ENCODE results near the gene TBC1D9B. TPM values are rescaled to one million over a fixed set of nuclear protein-coding genes. Genes with fewer than 3 reads are reported as not detected.

TBC1D9B gene
- total and polyA plus RNA-seq, 4 experiments from 2014 or later = 9.3 to 85.0 (median 61.1) TPM

DNA sequence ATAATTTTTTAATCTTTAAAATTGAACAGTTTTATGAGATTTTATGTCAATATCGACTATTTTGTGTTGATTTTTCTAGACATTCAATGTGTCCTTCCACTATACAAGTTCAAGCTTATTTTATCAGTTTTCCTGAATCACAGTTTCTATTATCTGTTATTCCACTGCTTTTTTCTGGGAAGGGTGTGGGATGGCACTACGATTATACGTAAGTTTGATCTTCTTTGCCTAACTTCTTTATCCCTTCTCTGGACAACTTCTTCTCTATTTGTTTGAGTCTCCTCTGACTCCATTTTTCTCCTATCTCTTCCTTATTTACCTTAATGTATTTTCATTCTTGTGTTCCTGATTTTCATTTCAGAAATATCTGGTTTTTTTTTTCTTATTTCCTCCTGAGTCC lies 24.5 kb downstream of the TBC1D9B start:
- H3K9me3 Mint-ChIP-seq = peaks cover 0 to 23% (median 16%) of the 10 kb centered on the region in 8 donors
- no peak overlapping the region for H3K4me3 Mint-ChIP-seq
- H3K27ac Mint-ChIP-seq = no peak overlapping the region
- intact Hi-C loops (cut with micrococcal nuclease) = no loop called here
- H3K4me1 Mint-ChIP-seq = no peaks in the 10 kb centered on the region
- H3K27me3 ChIP-seq (ENCODE audit: insufficient read depth, low read length) = no peaks in the 10 kb centered on the region
- no peak for DNase-seq
- ChIA-PET CTCF (ENCODE audit: partially characterized antibody) (no interaction called here), POLR2A (ENCODE audit: partially characterized antibody) (interaction anchor here (0.6 kb wide), 1 partner anchor 25 kb away, joined by 3 read pairs; the partner anchor contains the start of gene MRNIP)
- no peak overlapping the region for H3K4me3 ChIP-seq (ENCODE audit: low read length in 2 of 2)
- H3K36me3 Mint-ChIP-seq = peaks cover 52 to 56% of the 10 kb centered on the region in 2 donors
- no peak overlapping the region for H3K27ac ChIP-seq (ENCODE audit: low read depth, low read length)
- peaks cover 0 to 3% of the 10 kb centered on the region in 2 donors for H3K9me3 ChIP-seq (ENCODE audit: control insufficient read depth in 1 of 2, low read length in 2 of 2)
- H3K36me3 ChIP-seq (ENCODE audit: insufficient read depth, low read length) = peaks cover 29% of the 10 kb centered on the region
- no peaks in the 10 kb centered on the region for H3K4me1 ChIP-seq (ENCODE audit: insufficient read depth, low read length)
- H3K27me3 Mint-ChIP-seq = no peaks in the 10 kb centered on the region

DNA sequence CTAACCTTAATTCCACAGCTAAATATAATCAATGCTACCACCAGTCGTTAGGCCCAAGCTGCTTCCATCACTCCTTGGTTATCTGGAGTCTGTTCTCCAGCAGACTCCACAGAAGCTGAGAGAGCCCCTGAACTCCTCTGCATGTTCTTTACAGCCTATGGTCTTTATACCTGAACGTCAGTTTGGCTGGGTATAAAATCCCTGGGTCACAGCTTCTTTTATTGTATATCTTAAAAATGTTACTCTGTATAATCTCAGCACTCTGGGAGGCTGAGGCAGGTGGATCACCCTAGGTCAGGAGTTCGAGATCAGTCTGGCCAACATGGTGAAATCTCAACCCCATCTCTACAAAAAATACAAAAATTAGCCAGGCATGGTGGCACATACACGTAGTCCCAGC lies 25.4 kb downstream of the TBC1D9B start:
- Histone ChIP-seq H3K4me3 (ENCODE audit: low read length in 2 of 2) (no peak overlapping the region), H3K27ac (ENCODE audit: low read depth, low read length) (no peak overlapping the region), H3K27me3 (ENCODE audit: insufficient read depth, low read length) (no peaks in the 10 kb centered on the region), H3K9me3 (ENCODE audit: control insufficient read depth in 1 of 2, low read length in 2 of 2) (peaks cover 0 to 3% of the 10 kb centered on the region in 2 donors), H3K36me3 (ENCODE audit: insufficient read depth, low read length) (peaks cover 21% of the 10 kb centered on the region), H3K4me1 (ENCODE audit: insufficient read depth, low read length) (no peaks in the 10 kb centered on the region)
- POLR2A ChIA-PET (ENCODE audit: partially characterized antibody) = interaction anchor here (0.5 kb wide), 1 partner anchor 67 kb away, joined by 5 read pairs; no protein-coding TSS in a partner anchor
- Mint-ChIP-seq H3K4me3 (no peak overlapping the region), H3K4me1 (peaks cover 0 to 3% (median under 1%) of the 10 kb centered on the region in 4 donors), H3K36me3 (peaks cover 48 to 56% of the 10 kb centered on the region in 2 donors), H3K27me3 (no peaks in the 10 kb centered on the region), H3K9me3 (peaks cover 0 to 23% (median 16%) of the 10 kb centered on the region in 8 donors), H3K27ac (no peak overlapping the region)
- CTCF ChIA-PET (ENCODE audit: partially characterized antibody) = interaction anchor here (0.7 to 1.4 kb wide), 2 partner anchors 11 to 26 kb away, joined by 3 to 4 read pairs; partner anchors contain the start of gene TBC1D9B
- peak in 1 of 5 donors; percentile 22 for DNase-seq
- intact Hi-C loops (cut with micrococcal nuclease) = no loop called here

DNA sequence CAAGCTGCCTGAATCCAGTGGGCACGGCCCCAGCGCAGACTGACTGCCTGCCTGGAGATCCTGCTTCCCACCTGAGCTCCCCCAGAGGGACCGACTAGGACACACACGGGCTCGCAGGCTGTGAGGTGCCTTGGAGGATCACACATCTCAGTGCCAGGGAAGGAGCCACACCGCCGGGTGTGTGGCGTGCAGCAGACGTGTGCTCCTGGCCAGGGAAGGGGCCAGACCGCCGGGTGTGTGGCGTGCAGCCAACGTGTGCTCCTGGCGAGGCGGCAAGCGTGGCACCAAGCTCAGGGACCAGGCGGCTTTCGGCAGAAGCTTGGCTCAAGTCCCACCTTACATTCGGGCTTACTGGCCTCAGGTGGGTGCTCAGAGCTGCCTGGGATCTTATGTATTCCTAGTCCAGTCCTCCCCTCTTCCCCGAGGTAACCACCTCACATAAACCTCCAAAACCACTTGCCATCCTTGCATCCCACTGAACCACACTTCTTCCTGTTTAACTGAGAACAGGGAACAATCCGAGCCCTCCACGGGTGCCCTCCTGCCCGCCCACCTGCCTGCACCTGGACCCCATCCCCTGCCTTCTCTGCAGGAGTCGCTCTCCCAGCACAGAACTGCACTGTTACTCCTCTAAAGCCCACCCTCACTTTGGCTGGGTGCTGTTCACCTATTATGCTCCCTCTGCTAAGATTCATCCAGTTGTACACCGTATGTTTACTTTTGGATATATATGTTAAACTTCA lies 26.7 kb downstream of the TBC1D9B start:
- Mint-ChIP-seq H3K9me3 (peaks cover 0 to 23% (median 16%) of the 10 kb centered on the region in 8 donors), H3K36me3 (peaks cover 41 to 48% of the 10 kb centered on the region in 2 donors), H3K27ac (peak overlapping the region in 3 of 7 donors; percentile 42 to 54 (median 51)), H3K4me1 (peaks cover 0 to 3% (median under 1%) of the 10 kb centered on the region in 4 donors), H3K27me3 (no peaks in the 10 kb centered on the region), H3K4me3 (no peak overlapping the region)
- H3K27ac ChIP-seq (ENCODE audit: low read depth, low read length) = no peak overlapping the region
- POLR2A ChIA-PET (ENCODE audit: partially characterized antibody) = no interaction called here
- H3K9me3 ChIP-seq (ENCODE audit: control insufficient read depth in 1 of 2, low read length in 2 of 2) = peaks cover 0 to 3% of the 10 kb centered on the region in 2 donors
- peak in 1 of 5 donors; percentile 24 for DNase-seq
- H3K27me3 ChIP-seq (ENCODE audit: insufficient read depth, low read length) = no peaks in the 10 kb centered on the region
- H3K4me3 ChIP-seq (ENCODE audit: low read length in 2 of 2) = no peak overlapping the region
- intact Hi-C loops (cut with micrococcal nuclease) = no loop called here
- CTCF ChIA-PET (ENCODE audit: partially characterized antibody) = interaction anchor here (1.4 kb wide), 1 partner anchor 27 kb away, joined by 4 read pairs; the partner anchor contains the start of gene TBC1D9B
- H3K36me3 ChIP-seq (ENCODE audit: insufficient read depth, low read length) = peaks cover 23% of the 10 kb centered on the region
- no peaks in the 10 kb centered on the region for H3K4me1 ChIP-seq (ENCODE audit: insufficient read depth, low read length)

DNA sequence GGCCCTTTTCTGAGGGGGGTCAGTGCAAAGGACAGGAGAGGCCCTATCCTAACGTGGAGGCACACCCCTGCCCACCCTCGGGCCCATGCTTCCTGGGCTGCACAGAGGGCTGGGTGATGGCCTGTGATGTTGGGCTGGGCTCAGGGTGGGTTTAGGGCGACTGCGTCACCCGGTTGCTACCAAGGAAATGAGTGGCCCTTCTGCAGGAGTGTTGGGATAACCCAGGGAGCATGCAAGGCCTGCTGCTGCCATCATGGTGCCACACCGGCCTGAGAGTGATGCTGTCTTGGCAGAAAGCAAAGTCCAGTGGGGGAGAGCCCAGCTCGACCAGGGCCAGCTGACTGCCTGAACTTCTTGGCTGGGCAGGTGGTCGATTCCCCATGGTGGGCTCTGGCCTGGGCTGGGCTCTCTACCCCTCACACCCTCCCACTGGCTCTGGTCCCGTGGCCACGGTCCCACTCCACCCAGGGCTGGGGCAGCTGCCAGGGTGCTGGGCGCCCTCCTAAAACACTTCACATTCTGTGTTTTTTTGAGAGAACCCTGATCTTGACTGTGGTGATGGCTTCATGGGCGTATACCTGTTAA lies 27.5 kb downstream of the TBC1D9B start:
- Mint-ChIP-seq H3K27ac (no peak overlapping the region), H3K9me3 (peaks cover 0 to 23% (median 16%) of the 10 kb centered on the region in 8 donors), H3K27me3 (no peaks in the 10 kb centered on the region), H3K4me1 (peaks cover 0 to 3% (median under 1%) of the 10 kb centered on the region in 4 donors), H3K4me3 (no peak overlapping the region), H3K36me3 (peaks cover 38 to 48% of the 10 kb centered on the region in 2 donors)
- CTCF ChIA-PET (ENCODE audit: partially characterized antibody) = no interaction called here
- Histone ChIP-seq H3K4me1 (ENCODE audit: insufficient read depth, low read length) (no peaks in the 10 kb centered on the region), H3K36me3 (ENCODE audit: insufficient read depth, low read length) (peaks cover 18% of the 10 kb centered on the region), H3K27ac (ENCODE audit: low read depth, low read length) (no peak overlapping the region), H3K9me3 (ENCODE audit: control insufficient read depth in 1 of 2, low read length in 2 of 2) (peaks cover 0 to 3% of the 10 kb centered on the region in 2 donors), H3K27me3 (ENCODE audit: insufficient read depth, low read length) (no peaks in the 10 kb centered on the region), H3K4me3 (ENCODE audit: low read length in 2 of 2) (no peak overlapping the region)
- peak in 1 of 5 donors; percentile 9 for DNase-seq
- intact Hi-C loops (cut with micrococcal nuclease) = no loop called here
- POLR2A ChIA-PET (ENCODE audit: partially characterized antibody) = no interaction called here

DNA sequence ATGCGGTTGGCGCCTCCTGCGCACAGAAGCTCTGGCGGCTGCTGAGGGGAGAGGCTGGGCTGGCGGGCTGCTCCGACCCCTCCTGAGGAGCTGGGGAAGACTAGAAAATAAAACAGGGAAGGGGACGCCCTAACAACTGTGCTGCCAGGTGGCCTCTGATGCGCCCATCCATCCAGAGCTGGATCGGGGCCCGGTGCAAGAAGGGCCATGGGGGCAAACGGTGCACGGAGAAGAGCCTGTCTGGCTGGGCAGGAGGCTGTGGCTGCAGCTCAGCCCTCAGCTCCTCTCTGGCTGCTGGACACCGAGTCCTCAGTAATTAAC lies 28.0 kb downstream of the TBC1D9B start:
- intact Hi-C loops (cut with micrococcal nuclease) = no loop called here
- Mint-ChIP-seq H3K36me3 (peaks cover 33 to 47% of the 10 kb centered on the region in 2 donors), H3K4me1 (peaks cover 0 to 3% (median under 1%) of the 10 kb centered on the region in 4 donors), H3K27me3 (no peaks in the 10 kb centered on the region), H3K9me3 (peaks cover 0 to 18% (median 14%) of the 10 kb centered on the region in 8 donors), H3K4me3 (no peak overlapping the region), H3K27ac (no peak overlapping the region)
- Histone ChIP-seq H3K4me3 (ENCODE audit: low read length in 2 of 2) (no peak overlapping the region), H3K27me3 (ENCODE audit: insufficient read depth, low read length) (no peaks in the 10 kb centered on the region), H3K36me3 (ENCODE audit: insufficient read depth, low read length) (peaks cover 14% of the 10 kb centered on the region), H3K27ac (ENCODE audit: low read depth, low read length) (no peak overlapping the region), H3K9me3 (ENCODE audit: control insufficient read depth in 1 of 2, low read length in 2 of 2) (peaks cover 0 to 3% of the 10 kb centered on the region in 2 donors), H3K4me1 (ENCODE audit: insufficient read depth, low read length) (no peaks in the 10 kb centered on the region)
- ChIA-PET CTCF (ENCODE audit: partially characterized antibody) (no interaction called here), POLR2A (ENCODE audit: partially characterized antibody) (no interaction called here)
- DNase-seq = peak in 1 of 5 donors; percentile 14

DNA sequence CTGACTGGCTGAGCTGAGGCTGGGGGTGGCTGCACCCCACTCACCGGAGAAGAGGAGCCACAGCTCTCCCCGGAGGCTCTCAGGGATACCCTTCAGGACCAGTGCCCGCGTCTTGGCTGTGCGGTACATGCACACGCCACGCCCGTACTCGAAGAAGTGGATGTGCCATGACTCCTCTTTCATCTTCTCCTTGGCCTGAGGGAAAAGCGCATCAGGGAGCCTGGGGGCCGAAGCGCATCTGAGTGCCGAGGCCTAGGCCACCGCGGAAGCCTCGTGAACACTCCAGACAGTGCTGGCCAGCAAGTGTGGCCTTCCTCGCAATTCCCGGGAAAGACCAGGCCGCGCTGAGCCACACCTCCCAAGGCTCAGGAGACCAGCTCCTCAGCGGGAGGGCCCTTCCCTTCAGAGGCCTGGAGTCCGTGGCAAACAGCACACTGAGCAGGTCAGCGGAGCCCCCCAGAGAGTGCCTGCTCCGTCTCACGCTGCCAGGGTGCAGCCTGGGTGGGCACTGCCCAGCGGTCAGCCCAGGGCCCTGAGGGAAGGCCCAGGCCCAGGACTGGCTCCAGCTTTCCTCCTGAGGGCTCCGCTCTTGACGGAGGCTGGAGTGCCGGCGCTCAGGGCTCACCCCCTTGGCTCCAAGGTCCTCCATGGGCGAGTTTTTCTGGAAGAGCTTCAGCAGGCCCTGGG lies 28.6 kb downstream of the TBC1D9B start:
- Histone ChIP-seq H3K9me3 (ENCODE audit: control insufficient read depth in 1 of 2, low read length in 2 of 2) (peaks cover 0 to 3% of the 10 kb centered on the region in 2 donors), H3K4me3 (ENCODE audit: low read length in 2 of 2) (no peak overlapping the region), H3K36me3 (ENCODE audit: insufficient read depth, low read length) (peaks cover 9% of the 10 kb centered on the region), H3K4me1 (ENCODE audit: insufficient read depth, low read length) (no peaks in the 10 kb centered on the region), H3K27me3 (ENCODE audit: insufficient read depth, low read length) (no peaks in the 10 kb centered on the region), H3K27ac (ENCODE audit: low read depth, low read length) (no peak overlapping the region)
- peaks cover 28 to 44% of the 10 kb centered on the region in 2 donors for H3K36me3 Mint-ChIP-seq
- DNase-seq = peak in 1 of 5 donors; percentile 16
- ChIA-PET POLR2A (ENCODE audit: partially characterized antibody) (no interaction called here), CTCF (ENCODE audit: partially characterized antibody) (no interaction called here)
- no peak overlapping the region for H3K27ac Mint-ChIP-seq
- no peaks in the 10 kb centered on the region for H3K27me3 Mint-ChIP-seq
- intact Hi-C loops (cut with micrococcal nuclease) = no loop called here
- H3K4me1 Mint-ChIP-seq = peaks cover 0 to 3% (median under 1%) of the 10 kb centered on the region in 4 donors
- peaks cover 0 to 15% (median 10%) of the 10 kb centered on the region in 8 donors for H3K9me3 Mint-ChIP-seq
- no peak overlapping the region for H3K4me3 Mint-ChIP-seq

Measured in CD4-positive, alpha-beta memory T cell (primary cell).